SK-N-SH (cell line): ENCODE measurements around the gene MAPKAP1. TPM values are rescaled to one million over a fixed set of nuclear protein-coding genes. Genes with fewer than 3 reads are reported as not detected.

Experiments used
- CTCF ChIA-PET: fragments of 300-600, 350-600 bp; formaldehyde crosslinking; extraction: SDS; loops from one replicate; lab custom pipeline; 2021; lab: Yijun Ruan, JAX
- POLR2A ChIA-PET: fragments of 350-600 bp; sonication (Branson Sonifier 250); formaldehyde crosslinking; extraction: SDS; loops from one replicate; lab custom pipeline; 2020; ENCODE audit warnings: antibody characterized with exemption, inconsistent platforms; lab: Yijun Ruan, JAX
- DNase-seq: peaks from one replicate; pipeline ENCODE4 v3.0.0; 2012
- H2AFZ ChIP-seq: fragments of 200-600 bp; sonication (generic); 2 replicates; pipeline ENCODE4 v1.8.1; 2016; ENCODE audit warnings: antibody characterized with exemption, mild to moderate bottlenecking, low read depth
- H3F3A ChIP-seq: fragments of 200-600 bp; sonication (generic); replicated peaks from 2 replicates; pipeline ENCODE3; 2016; ENCODE audit warnings: antibody characterized with exemption, mild to moderate bottlenecking; ENCODE audit not compliant: insufficient read depth
- H3K27ac ChIP-seq, 2 experiments: fragments of 200-500 bp in 1 of 2; fragments of 200-600 bp in 1 of 2; sonication (Bioruptor generic) in 1 of 2; sonication (generic), shearing (Covaris generic) in 1 of 2; 2 replicates each; pipeline versions ENCODE4 v1.5.1 to v1.6.1; 2014 to 2016; ENCODE audit warnings: low read depth in 2 of 2, inconsistent platforms in 1 of 2, low read length in 1 of 2, mild to moderate bottlenecking in 1 of 2, mixed read lengths in 1 of 2
- H3K27me3 ChIP-seq: fragments of 200-600 bp; sonication (generic), shearing (Covaris generic); 2 replicates; pipeline ENCODE4 v1.6.1; 2016; ENCODE audit warnings: mixed run types; ENCODE audit not compliant: insufficient read depth
- H3K36me3 ChIP-seq, 2 experiments: fragments of 200-500 bp in 1 of 2; fragments of 200-600 bp in 1 of 2; sonication (Bioruptor generic) in 1 of 2; sonication (generic) in 1 of 2; replicated peaks in 1 of 2; 2 replicates each; pipeline versions ENCODE3 to v1.5.1; 2014 to 2016; ENCODE audit warnings: low read length in 1 of 2, mild to moderate bottlenecking in 1 of 2; ENCODE audit not compliant: insufficient read depth in 2 of 2, control insufficient read depth in 1 of 2
- H3K4me1 ChIP-seq, 2 experiments: fragments of 200-500 bp in 1 of 2; fragments of 200-600 bp in 1 of 2; sonication (Bioruptor generic) in 1 of 2; sonication (generic), shearing (Covaris generic) in 1 of 2; 2 replicates each; pipeline versions ENCODE4 v1.5.1 to v1.6.1; 2014 to 2016; ENCODE audit warnings: low read depth in 1 of 2, low read length in 1 of 2, mixed run types in 1 of 2; ENCODE audit not compliant: insufficient read depth in 2 of 2, control insufficient read depth in 1 of 2
- H3K4me2 ChIP-seq: fragments of 200-600 bp; sonication (generic), shearing (Covaris generic); 2 replicates; pipeline ENCODE4 v1.6.1; 2017; ENCODE audit warnings: mixed run types
- H3K4me3 ChIP-seq, 2 experiments: fragments of 200-500 bp in 1 of 2; fragments of 200-600 bp in 1 of 2; sonication (Bioruptor generic) in 1 of 2; sonication (generic), shearing (Covaris generic) in 1 of 2; 2 replicates each; pipeline versions ENCODE4 v1.5.1 to v1.8.1; 2014 to 2016; ENCODE audit warnings: low read depth in 2 of 2, inconsistent platforms in 1 of 2, low read length in 1 of 2, mild to moderate bottlenecking in 1 of 2, mixed read lengths in 1 of 2, moderate library complexity in 1 of 2
- H3K79me2 ChIP-seq: fragments of 200-600 bp; sonication (generic); 2 replicates; pipeline ENCODE4 v1.8.1; 2017; ENCODE audit warnings: mild to moderate bottlenecking; ENCODE audit not compliant: insufficient read depth
- H3K9ac ChIP-seq: fragments of 200-600 bp; sonication (generic); 2 replicates; pipeline ENCODE4 v1.6.1; 2017; ENCODE audit warnings: mixed run types
- H3K9me2 ChIP-seq: fragments of 200-600 bp; sonication (generic); 2 replicates; pipeline ENCODE4 v1.6.1; 2017; ENCODE audit warnings: mixed run types
- H3K9me3 ChIP-seq: fragments of 200-600 bp; sonication (generic); 2 replicates; pipeline ENCODE4 v1.6.1; 2017; ENCODE audit warnings: mixed run types, mild to moderate bottlenecking, moderate library complexity
- H4K20me1 ChIP-seq: fragments of 200-600 bp; sonication (generic); 2 replicates; pipeline ENCODE4 v1.6.1; 2017; ENCODE audit warnings: mild to moderate bottlenecking, mixed run types; ENCODE audit not compliant: insufficient read depth
- EP300 ChIP-seq, 2 experiments: IDR thresholded peaks; 2 replicates each; pipeline versions ENCODE4 v1.4.0 to v1.6.1; 2012; ENCODE audit warnings: borderline replicate concordance in 1 of 2, low read depth in 1 of 2, low read length in 1 of 2
- GABPA ChIP-seq: IDR thresholded peaks from 2 replicates; pipeline ENCODE4 v1.4.0; 2012; ENCODE audit warnings: low read depth, mild to moderate bottlenecking
- GATA2 ChIP-seq: sonication (generic); formaldehyde crosslinking; IDR thresholded peaks from 2 replicates; pipeline ENCODE4 v1.5.0; 2020; ENCODE audit warnings: mild to moderate bottlenecking, missing genetic modification reagents
- MXI1 ChIP-seq: IDR thresholded peaks from 2 replicates; pipeline ENCODE4 v1.6.1; 2012; ENCODE audit warnings: mild to moderate bottlenecking, low read depth, low read length, improper control_type of control experiment
- NRF1 ChIP-seq: IDR thresholded peaks from 2 replicates; pipeline ENCODE4 v1.6.1; 2012; ENCODE audit warnings: low read depth, mild to moderate bottlenecking, low read length
- RAD21 ChIP-seq: IDR thresholded peaks from 2 replicates; pipeline ENCODE4 v1.6.1; 2012; ENCODE audit warnings: mild to moderate bottlenecking, low read length
- SIN3A ChIP-seq: IDR thresholded peaks from 2 replicates; pipeline ENCODE4 v1.6.1; 2012; ENCODE audit warnings: low read depth, mild to moderate bottlenecking, low read length, moderate library complexity, borderline replicate concordance
- SMC3 ChIP-seq: IDR thresholded peaks from 2 replicates; pipeline ENCODE4 v1.6.1; 2012; ENCODE audit warnings: low read depth, low read length, improper control_type of control experiment
- YY1 ChIP-seq: IDR thresholded peaks from 2 replicates; pipeline ENCODE4 v1.4.0; 2012; ENCODE audit warnings: low read depth, mild to moderate bottlenecking
- WGBS: methylation state at CpG from one replicate; pipeline ENCODE4 v1.1.6; 2017; ENCODE audit warnings: low lambda C conversion rate; 5-methylcytosine and 5-hydroxymethylcytosine counted together
- polyA plus RNA-seq, 3 experiments: library from polyadenylated mRNA; depleted of rRNA; stranded (reverse); fragments of >200 nt; gene quantifications; 2 replicates each; pipeline ENCODE4 v1.2.3, GENCODE V29; 2012
- TF ChIP-seq, protein P1 (sequence below): IDR thresholded peaks from 2 replicates; pipeline ENCODE4 v1.6.1; 2012; ENCODE audit warnings: mild to moderate bottlenecking, low read depth, low read length, moderate library complexity
- TF ChIP-seq, protein P2 (sequence below): fragments of 150-350 bp; IDR thresholded peaks from 2 replicates; pipeline ENCODE4 v1.6.1; 2016; ENCODE audit warnings: mild to moderate bottlenecking, low read depth, low read length
- TF ChIP-seq, protein P3 (sequence below): IDR thresholded peaks from 2 replicates; pipeline ENCODE4 v1.4.0; 2012; ENCODE audit warnings: low read depth
- TF ChIP-seq, protein P4 (sequence below): fragments of 150-350 bp; IDR thresholded peaks from 2 replicates; pipeline ENCODE4 v1.6.1; 2017; ENCODE audit warnings: antibody characterized with exemption, low read length, low read depth, borderline replicate concordance
- TF ChIP-seq, protein P5 (sequence below): IDR thresholded peaks from 2 replicates; pipeline ENCODE4; 2012
- TF ChIP-seq, protein P6 (sequence below): fragments of 200-600 bp; sonication (generic); IDR thresholded peaks from 2 replicates; pipeline ENCODE4 v1.6.1; 2017; ENCODE audit warnings: antibody characterized with exemption, mild to moderate bottlenecking, moderate library complexity

The MAPKAP1 gene
- polyA plus RNA-seq, 1 of the 3 experiments (the other 2 are of a cell fraction) = 117 TPM

DNA sequence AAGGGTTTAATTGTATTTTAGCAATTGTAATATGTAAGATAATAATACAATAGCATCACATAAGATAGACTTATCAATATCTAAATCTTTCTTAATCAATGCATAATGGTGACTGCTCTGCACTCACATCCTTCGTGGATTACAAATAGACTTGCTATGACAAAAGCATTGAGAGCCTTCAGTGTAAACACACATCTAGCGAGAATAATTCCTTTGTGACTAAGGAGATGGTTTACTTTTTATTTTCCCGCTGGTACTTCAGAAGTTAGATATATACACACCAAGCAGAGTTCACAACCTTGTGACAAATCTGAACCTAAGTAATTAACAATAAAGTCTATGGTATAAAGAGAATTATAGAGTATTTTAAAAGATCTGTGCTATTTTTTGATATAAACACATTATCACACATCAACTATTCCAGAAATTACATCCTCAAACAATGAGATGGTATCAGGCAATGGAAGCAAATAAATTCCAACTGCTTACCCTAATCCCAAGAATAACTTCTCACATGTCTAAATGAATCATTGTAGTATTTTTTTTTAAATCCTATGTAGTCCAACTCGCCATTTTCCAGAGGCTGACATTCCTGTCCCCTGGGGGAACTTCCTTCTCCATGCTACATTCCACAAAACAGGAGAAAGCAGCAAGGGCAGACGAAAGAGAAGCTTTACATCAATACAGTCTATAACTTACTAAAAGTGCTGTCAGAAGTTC lies 51.2 kb downstream of the MAPKAP1 start (continued):
- TF ChIP-seq, protein P1, sequence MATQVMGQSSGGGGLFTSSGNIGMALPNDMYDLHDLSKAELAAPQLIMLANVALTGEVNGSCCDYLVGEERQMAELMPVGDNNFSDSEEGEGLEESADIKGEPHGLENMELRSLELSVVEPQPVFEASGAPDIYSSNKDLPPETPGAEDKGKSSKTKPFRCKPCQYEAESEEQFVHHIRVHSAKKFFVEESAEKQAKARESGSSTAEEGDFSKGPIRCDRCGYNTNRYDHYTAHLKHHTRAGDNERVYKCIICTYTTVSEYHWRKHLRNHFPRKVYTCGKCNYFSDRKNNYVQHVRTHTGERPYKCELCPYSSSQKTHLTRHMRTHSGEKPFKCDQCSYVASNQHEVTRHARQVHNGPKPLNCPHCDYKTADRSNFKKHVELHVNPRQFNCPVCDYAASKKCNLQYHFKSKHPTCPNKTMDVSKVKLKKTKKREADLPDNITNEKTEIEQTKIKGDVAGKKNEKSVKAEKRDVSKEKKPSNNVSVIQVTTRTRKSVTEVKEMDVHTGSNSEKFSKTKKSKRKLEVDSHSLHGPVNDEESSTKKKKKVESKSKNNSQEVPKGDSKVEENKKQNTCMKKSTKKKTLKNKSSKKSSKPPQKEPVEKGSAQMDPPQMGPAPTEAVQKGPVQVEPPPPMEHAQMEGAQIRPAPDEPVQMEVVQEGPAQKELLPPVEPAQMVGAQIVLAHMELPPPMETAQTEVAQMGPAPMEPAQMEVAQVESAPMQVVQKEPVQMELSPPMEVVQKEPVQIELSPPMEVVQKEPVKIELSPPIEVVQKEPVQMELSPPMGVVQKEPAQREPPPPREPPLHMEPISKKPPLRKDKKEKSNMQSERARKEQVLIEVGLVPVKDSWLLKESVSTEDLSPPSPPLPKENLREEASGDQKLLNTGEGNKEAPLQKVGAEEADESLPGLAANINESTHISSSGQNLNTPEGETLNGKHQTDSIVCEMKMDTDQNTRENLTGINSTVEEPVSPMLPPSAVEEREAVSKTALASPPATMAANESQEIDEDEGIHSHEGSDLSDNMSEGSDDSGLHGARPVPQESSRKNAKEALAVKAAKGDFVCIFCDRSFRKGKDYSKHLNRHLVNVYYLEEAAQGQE = no peak
- TF ChIP-seq GATA2 = no peak
- 0 out of 2 replicates have a peak, but pooled peaks have one; percentile 48 for TF ChIP-seq YY1
- TF ChIP-seq, protein P2, sequence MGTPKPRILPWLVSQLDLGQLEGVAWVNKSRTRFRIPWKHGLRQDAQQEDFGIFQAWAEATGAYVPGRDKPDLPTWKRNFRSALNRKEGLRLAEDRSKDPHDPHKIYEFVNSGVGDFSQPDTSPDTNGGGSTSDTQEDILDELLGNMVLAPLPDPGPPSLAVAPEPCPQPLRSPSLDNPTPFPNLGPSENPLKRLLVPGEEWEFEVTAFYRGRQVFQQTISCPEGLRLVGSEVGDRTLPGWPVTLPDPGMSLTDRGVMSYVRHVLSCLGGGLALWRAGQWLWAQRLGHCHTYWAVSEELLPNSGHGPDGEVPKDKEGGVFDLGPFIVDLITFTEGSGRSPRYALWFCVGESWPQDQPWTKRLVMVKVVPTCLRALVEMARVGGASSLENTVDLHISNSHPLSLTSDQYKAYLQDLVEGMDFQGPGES = no peak
- TF ChIP-seq, protein P3, sequence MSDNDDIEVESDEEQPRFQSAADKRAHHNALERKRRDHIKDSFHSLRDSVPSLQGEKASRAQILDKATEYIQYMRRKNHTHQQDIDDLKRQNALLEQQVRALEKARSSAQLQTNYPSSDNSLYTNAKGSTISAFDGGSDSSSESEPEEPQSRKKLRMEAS = no peak; the same call in 1 of the 2 replicates
- peak in 1 of 2 experiments; percentile 49; a peak in 1 of 4 replicates for TF ChIP-seq EP300 (IDR thresholded peaks at IDR 0.05; ENCODE audit: borderline replicate concordance in 1 of 2, low read depth in 1 of 2, low read length in 1 of 2)
- no peak for TF ChIP-seq RAD21

DNA sequence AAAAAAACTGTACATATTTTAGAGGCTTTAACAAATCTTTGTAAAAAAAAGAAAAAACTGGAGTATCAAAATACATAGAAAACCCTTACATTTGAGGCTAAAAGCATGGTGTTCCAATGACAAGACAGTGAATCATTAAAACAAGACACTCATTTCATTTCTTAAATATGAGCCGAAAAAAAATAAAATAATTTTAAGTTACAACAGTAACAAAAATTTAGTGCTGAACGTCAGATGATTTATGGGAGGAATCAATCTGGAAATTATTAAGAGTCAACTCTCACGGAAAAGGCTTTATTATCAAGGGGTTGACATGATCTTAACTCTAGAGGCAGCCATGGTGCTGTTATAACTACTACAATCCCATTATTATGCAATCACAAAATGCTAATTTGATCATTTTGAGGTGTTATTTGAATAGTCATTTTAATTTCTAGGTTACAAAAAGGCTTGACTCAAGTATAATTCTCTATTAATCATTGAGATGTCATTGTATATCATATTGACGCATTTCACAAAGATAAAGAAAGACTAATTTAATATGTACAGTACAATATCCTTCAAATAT lies 51.9 kb downstream of the MAPKAP1 start:
- H3K9ac ChIP-seq = peak overlapping the region; percentile 43; the same call in 1 of the 2 replicates
- no peaks in the 10 kb centered on the region for H4K20me1 ChIP-seq
- no peak overlapping the region for H2AFZ ChIP-seq
- peaks cover 3 to 4% of the 10 kb centered on the region in 2 experiments for H3K36me3 ChIP-seq
- ChIA-PET CTCF (no interaction called here), POLR2A (no interaction called here)
- WGBS = 49% methylated on average over 4 of the region's 4 CpGs
- no peaks in the 10 kb centered on the region for H3K27me3 ChIP-seq
- no peaks in the 10 kb centered on the region for H3K9me2 ChIP-seq
- H3K27ac ChIP-seq = peak overlapping the region; percentile 62 to 94; a peak in 3 of 4 replicates
- peaks cover 74% of the 10 kb centered on the region for H3K79me2 ChIP-seq
- peaks cover 3 to 52% of the 10 kb centered on the region in 2 experiments; a peak in 3 of 4 replicates for H3K4me1 ChIP-seq
- H3K4me2 ChIP-seq = peak overlapping the region; percentile 46
- no peak for DNase-seq
- H3F3A ChIP-seq = peaks cover 61% of the 10 kb centered on the region
- H3K4me3 ChIP-seq = no peak overlapping the region
- H3K9me3 ChIP-seq = no peaks in the 10 kb centered on the region
- no peak for TF ChIP-seq NRF1
- TF ChIP-seq, protein P4, sequence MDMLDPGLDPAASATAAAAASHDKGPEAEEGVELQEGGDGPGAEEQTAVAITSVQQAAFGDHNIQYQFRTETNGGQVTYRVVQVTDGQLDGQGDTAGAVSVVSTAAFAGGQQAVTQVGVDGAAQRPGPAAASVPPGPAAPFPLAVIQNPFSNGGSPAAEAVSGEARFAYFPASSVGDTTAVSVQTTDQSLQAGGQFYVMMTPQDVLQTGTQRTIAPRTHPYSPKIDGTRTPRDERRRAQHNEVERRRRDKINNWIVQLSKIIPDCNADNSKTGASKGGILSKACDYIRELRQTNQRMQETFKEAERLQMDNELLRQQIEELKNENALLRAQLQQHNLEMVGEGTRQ = no peak
- TF ChIP-seq SMC3 = no peak
- peak in 1 of 2 experiments; percentile 57; a peak in 1 of 4 replicates for TF ChIP-seq EP300 (IDR thresholded peaks at IDR 0.05; ENCODE audit: borderline replicate concordance in 1 of 2, low read depth in 1 of 2, low read length in 1 of 2)
- TF ChIP-seq, protein P5, sequence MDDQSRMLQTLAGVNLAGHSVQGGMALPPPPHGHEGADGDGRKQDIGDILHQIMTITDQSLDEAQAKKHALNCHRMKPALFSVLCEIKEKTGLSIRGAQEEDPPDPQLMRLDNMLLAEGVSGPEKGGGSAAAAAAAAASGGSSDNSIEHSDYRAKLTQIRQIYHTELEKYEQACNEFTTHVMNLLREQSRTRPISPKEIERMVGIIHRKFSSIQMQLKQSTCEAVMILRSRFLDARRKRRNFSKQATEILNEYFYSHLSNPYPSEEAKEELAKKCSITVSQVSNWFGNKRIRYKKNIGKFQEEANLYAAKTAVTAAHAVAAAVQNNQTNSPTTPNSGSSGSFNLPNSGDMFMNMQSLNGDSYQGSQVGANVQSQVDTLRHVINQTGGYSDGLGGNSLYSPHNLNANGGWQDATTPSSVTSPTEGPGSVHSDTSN = peak; percentile 68; the same call in 1 of the 2 replicates
- no peak for TF ChIP-seq SIN3A
- TF ChIP-seq, protein P1 = no peak
- TF ChIP-seq, protein P6, sequence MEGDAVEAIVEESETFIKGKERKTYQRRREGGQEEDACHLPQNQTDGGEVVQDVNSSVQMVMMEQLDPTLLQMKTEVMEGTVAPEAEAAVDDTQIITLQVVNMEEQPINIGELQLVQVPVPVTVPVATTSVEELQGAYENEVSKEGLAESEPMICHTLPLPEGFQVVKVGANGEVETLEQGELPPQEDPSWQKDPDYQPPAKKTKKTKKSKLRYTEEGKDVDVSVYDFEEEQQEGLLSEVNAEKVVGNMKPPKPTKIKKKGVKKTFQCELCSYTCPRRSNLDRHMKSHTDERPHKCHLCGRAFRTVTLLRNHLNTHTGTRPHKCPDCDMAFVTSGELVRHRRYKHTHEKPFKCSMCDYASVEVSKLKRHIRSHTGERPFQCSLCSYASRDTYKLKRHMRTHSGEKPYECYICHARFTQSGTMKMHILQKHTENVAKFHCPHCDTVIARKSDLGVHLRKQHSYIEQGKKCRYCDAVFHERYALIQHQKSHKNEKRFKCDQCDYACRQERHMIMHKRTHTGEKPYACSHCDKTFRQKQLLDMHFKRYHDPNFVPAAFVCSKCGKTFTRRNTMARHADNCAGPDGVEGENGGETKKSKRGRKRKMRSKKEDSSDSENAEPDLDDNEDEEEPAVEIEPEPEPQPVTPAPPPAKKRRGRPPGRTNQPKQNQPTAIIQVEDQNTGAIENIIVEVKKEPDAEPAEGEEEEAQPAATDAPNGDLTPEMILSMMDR = no peak
- TF ChIP-seq MXI1 = no peak
- TF ChIP-seq GABPA = no peak
